ENCODE results near the gene EPHB3. TPM values are rescaled to one million over a fixed set of nuclear protein-coding genes. Genes with fewer than 3 reads are reported as not detected.

Gene EPHB3
- total RNA-seq, 3 donors from 2014 or later (not counting 1 experiment from before 2014, with no cell fraction given) = not detected

- WGBS (ENCODE audit: insufficient coverage) = 16% methylated on average over 10 of the region's 10 CpGs
- intact Hi-C loops (cut with micrococcal nuclease) = no loop called here
These were observed 47.5 kb upstream of the EPHB3 start for GRCh38 chr3:184514171-184514490.

GRCh38 chr3:184523825-184524615 lies 37.6 kb upstream of the EPHB3 start:
- WGBS (ENCODE audit: insufficient coverage) = 73% methylated on average over 7 of the region's 7 CpGs
- no peak overlapping the region for H3K4me3 ChIP-seq (ENCODE audit: low read length)
- DNase-seq (peak in 1 of 2 donors; percentile 23), ATAC-seq (peak; percentile 32 to 73 (median 34))
- H3K9me3 ChIP-seq (ENCODE audit: control insufficient read depth, insufficient read depth, low read length) = no peaks in the 10 kb centered on the region
- TF ChIP-seq CTCF (IDR thresholded peaks at IDR 0.05) = no peak
- intact Hi-C loops (cut with micrococcal nuclease) = no loop called here
- H3K27me3 ChIP-seq (ENCODE audit: control insufficient read depth, insufficient read depth, low read length) = peaks cover 24% of the 10 kb centered on the region
- H3K36me3 Mint-ChIP-seq = no peaks in the 10 kb centered on the region
- peaks cover 32 to 43% of the 10 kb centered on the region in 2 donors for H3K27me3 Mint-ChIP-seq (ENCODE audit: low read depth in 2 of 2)
- H3K4me1 ChIP-seq (ENCODE audit: control insufficient read depth, insufficient read depth, low read length) = peaks cover 13% of the 10 kb centered on the region
- peaks cover 0 to 13% of the 10 kb centered on the region in 2 donors for H3K4me1 Mint-ChIP-seq
- peak overlapping the region; percentile 56 for H3K4me3 Mint-ChIP-seq
- no peak overlapping the region for H3K27ac ChIP-seq (ENCODE audit: low read length)
- no peaks in the 10 kb centered on the region for H3K9me3 Mint-ChIP-seq
- H3K36me3 ChIP-seq (ENCODE audit: control insufficient read depth, insufficient read depth, low read length) = no peaks in the 10 kb centered on the region
- no peak overlapping the region for H3K27ac Mint-ChIP-seq

More at GRCh38 chr3:184514171-184514490, 47.5 kb upstream of the EPHB3 start:
- Histone ChIP-seq H3K27ac (ENCODE audit: low read length) (no peak overlapping the region), H3K36me3 (ENCODE audit: control insufficient read depth, insufficient read depth, low read length) (no peaks in the 10 kb centered on the region), H3K4me3 (ENCODE audit: low read length) (no peak overlapping the region), H3K9me3 (ENCODE audit: control insufficient read depth, insufficient read depth, low read length) (no peaks in the 10 kb centered on the region), H3K4me1 (ENCODE audit: control insufficient read depth, insufficient read depth, low read length) (peaks cover 10% of the 10 kb centered on the region), H3K27me3 (ENCODE audit: control insufficient read depth, insufficient read depth, low read length) (peaks cover 26% of the 10 kb centered on the region)
- ATAC-seq (no peak), DNase-seq (no peak)
- Mint-ChIP-seq H3K4me1 (peaks cover 0 to 17% of the 10 kb centered on the region in 2 donors), H3K27ac (no peak overlapping the region), H3K27me3 (ENCODE audit: low read depth in 2 of 2) (peaks cover 52 to 58% of the 10 kb centered on the region in 2 donors), H3K9me3 (no peaks in the 10 kb centered on the region), H3K4me3 (no peak overlapping the region), H3K36me3 (no peaks in the 10 kb centered on the region)
- TF ChIP-seq CTCF (IDR thresholded peaks at IDR 0.05) = no peak

DNA sequence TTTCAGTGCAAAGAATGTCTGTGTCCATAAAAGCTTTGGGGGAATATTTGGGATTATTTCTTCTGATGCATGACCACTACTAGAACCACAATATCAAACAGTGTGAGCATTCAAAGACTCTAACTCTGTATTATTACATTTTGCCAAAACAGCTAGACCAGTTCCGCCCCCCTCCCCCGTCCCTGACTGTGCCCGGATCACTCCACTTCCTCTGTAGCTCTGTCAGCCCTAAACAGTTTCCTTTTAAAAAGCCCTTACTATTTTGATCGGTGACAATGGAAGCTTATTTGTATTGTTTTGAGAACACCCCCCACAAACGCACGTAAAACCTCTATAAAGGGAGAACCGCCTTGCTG lies 36.6 kb upstream of the EPHB3 start:
- Mint-ChIP-seq H3K36me3 (no peaks in the 10 kb centered on the region), H3K27me3 (ENCODE audit: low read depth in 2 of 2) (peaks cover 32 to 41% of the 10 kb centered on the region in 2 donors), H3K4me3 (peak overlapping the region; percentile 81), H3K27ac (peak overlapping the region in 1 of 2 donors; percentile 76), H3K9me3 (no peaks in the 10 kb centered on the region), H3K4me1 (peaks cover 0 to 13% of the 10 kb centered on the region in 2 donors)
- peak; percentile 55 to 71 (median 63) for ATAC-seq
- TF ChIP-seq CTCF (IDR thresholded peaks at IDR 0.05) = no peak
- H3K36me3 ChIP-seq (ENCODE audit: control insufficient read depth, insufficient read depth, low read length) = no peaks in the 10 kb centered on the region
- H3K27ac ChIP-seq (ENCODE audit: low read length) = no peak overlapping the region
- H3K27me3 ChIP-seq (ENCODE audit: control insufficient read depth, insufficient read depth, low read length) = peaks cover 24% of the 10 kb centered on the region
- peaks cover 13% of the 10 kb centered on the region for H3K4me1 ChIP-seq (ENCODE audit: control insufficient read depth, insufficient read depth, low read length)
- H3K9me3 ChIP-seq (ENCODE audit: control insufficient read depth, insufficient read depth, low read length) = no peaks in the 10 kb centered on the region
- 0% methylated on average over 6 of the region's 7 CpGs for WGBS (ENCODE audit: insufficient coverage)
- DNase-seq = peak in 1 of 2 donors; percentile 56
- intact Hi-C loops (cut with micrococcal nuclease) = no loop called here
- H3K4me3 ChIP-seq (ENCODE audit: low read length) = peak overlapping the region; percentile 31
